A549 (cell line): ENCODE measurements around the gene MCM10. TPM values are rescaled to one million over a fixed set of nuclear protein-coding genes. Genes with fewer than 3 reads are reported as not detected.

Experiments
- ATAC-seq, 2 experiments: fragments of 200-7000 bp in 1 of 2; fragments of >200 bp in 1 of 2; cut with Nextera tagmentation in 1 of 2; cut with Tn5 transposase in 1 of 2; 3 replicates each; pipeline versions ENCODE4 v1.8.0 to v1.9.1; 2018 to 2020; ENCODE audit warnings: mild to moderate bottlenecking in 1 of 2, moderate library complexity in 1 of 2
- CTCF ChIA-PET: fragments of 300-600 bp; sonication (Branson Sonifier 250); formaldehyde crosslinking; extraction: SDS; loops from one replicate; lab custom pipeline; 2021; ENCODE audit warnings: antibody characterized with exemption, inconsistent platforms; lab: Yijun Ruan, JAX
- POLR2A ChIA-PET: fragments of 350-600 bp; formaldehyde crosslinking; extraction: SDS; loops from one replicate; lab custom pipeline; 2021; ENCODE audit warnings: antibody characterized with exemption, inconsistent platforms; lab: Yijun Ruan, JAX
- DNase-seq, 2 experiments: peaks; one replicate each; pipeline versions ENCODE4 v3.0.0 to v3.0.0-alpha.2; 2011 to 2016; ENCODE audit warnings: low read depth in 1 of 2, low spot score in 1 of 2
- FAIRE-seq: peaks from 2 replicates; lab custom pipeline; 2011; peaks lifted over from hg19 to GRCh38; lab: Jason Lieb, UNC
- H3K27ac ChIP-seq, 2 experiments: fragments of >200 bp; sonication (Bioruptor Twin); formaldehyde crosslinking; 3 replicates each; pipeline ENCODE4 v1.5.1; 2016 to 2017
- H3K4me1 ChIP-seq: fragments of >200 bp; sonication (Bioruptor Twin); formaldehyde crosslinking; 3 replicates; pipeline ENCODE4 v1.6.1; 2016
- H3K4me2 ChIP-seq: fragments of >200 bp; sonication (Bioruptor Twin); formaldehyde crosslinking; 3 replicates; pipeline ENCODE4 v1.6.1; 2016
- H3K4me3 ChIP-seq: fragments of >200 bp; sonication (Bioruptor Twin); formaldehyde crosslinking; 3 replicates; pipeline ENCODE4 v1.5.1; 2016
- H3K9me3 ChIP-seq: fragments of >200 bp; sonication (Bioruptor Twin); formaldehyde crosslinking; 3 replicates; pipeline ENCODE4 v1.6.1; 2016
- CHD4 ChIP-seq: fragments of 200-600 bp; sonication (generic); IDR thresholded peaks from 2 replicates; pipeline ENCODE4 v1.6.1; 2016; ENCODE audit warnings: antibody characterized with exemption, mild to moderate bottlenecking, borderline replicate concordance
- ESRRA ChIP-seq: fragments of 150-350 bp; IDR thresholded peaks from 2 replicates; pipeline ENCODE4 v1.6.1; 2014; ENCODE audit warnings: mild to moderate bottlenecking, low read length, borderline replicate concordance
- FOSB ChIP-seq: fragments of 250-450 bp; sonication (Bioruptor Pico); IDR thresholded peaks from 2 replicates; pipeline ENCODE4 v1.5.0; 2020; ENCODE audit warnings: mild to moderate bottlenecking, moderate library complexity
- HOXB5 ChIP-seq: fragments of 250-450 bp; sonication (Bioruptor Pico); IDR thresholded peaks from 2 replicates; pipeline ENCODE4 v1.5.0; 2020; ENCODE audit warnings: mild to moderate bottlenecking, moderate library complexity
- KDM5A ChIP-seq: fragments of 200-600 bp; sonication (generic); IDR thresholded peaks from 2 replicates; pipeline ENCODE4 v1.6.1; 2016; ENCODE audit warnings: antibody characterized with exemption, mild to moderate bottlenecking
- MYC ChIP-seq: IDR thresholded peaks from 2 replicates; pipeline ENCODE4 v1.6.1; 2012; ENCODE audit warnings: mild to moderate bottlenecking, inconsistent platforms, low read length, improper control_type of control experiment, borderline replicate concordance
- POLR2A ChIP-seq: IDR thresholded peaks from 2 replicates; pipeline ENCODE4 v1.6.1; 2012; ENCODE audit warnings: mild to moderate bottlenecking, low read length
- RCOR1 ChIP-seq: fragments of 150-350 bp; IDR thresholded peaks from 2 replicates; pipeline ENCODE4 v1.6.1; 2014; ENCODE audit warnings: antibody characterized with exemption, low read length, low read depth
- ZSCAN20 ChIP-seq: fragments of 250-450 bp; sonication (Bioruptor Pico); IDR thresholded peaks from 2 replicates; pipeline ENCODE4 v1.8.0; 2022; ENCODE audit warnings: mild to moderate bottlenecking, moderate library complexity
- WGBS: methylation state at CpG from one replicate; pipeline ENCODE4 v1.1.6; 2017; ENCODE audit errors: missing lambda C conversion rate; 5-methylcytosine and 5-hydroxymethylcytosine counted together
- polyA plus RNA-seq, 4 experiments: library from polyadenylated mRNA; depleted of rRNA in 3 of 4; stranded (reverse); fragments of >200 nt; fragmentation: RNase III in 1 of 4; extraction: RNeasy Plus Mini Kit Qiagen cat#74134 plus additional on column Dnase treatment in 1 of 4; gene quantifications; 2 replicates in 3 of 4; 3 replicates in 1 of 4; pipeline ENCODE4 v1.2.3, GENCODE V29; 2011 to 2017
- small RNA-seq, 6 experiments: library from RNA; depleted of rRNA; stranded (forward); fragments of <200 nt; gene quantifications; one replicate each; pipeline ENCODE3, GENCODE V24; 2012

MCM10 gene
- polyA plus RNA-seq, 2 of the 4 experiments (the other 2 are of a cell fraction): 24.3 to 24.4 TPM

DNA sequence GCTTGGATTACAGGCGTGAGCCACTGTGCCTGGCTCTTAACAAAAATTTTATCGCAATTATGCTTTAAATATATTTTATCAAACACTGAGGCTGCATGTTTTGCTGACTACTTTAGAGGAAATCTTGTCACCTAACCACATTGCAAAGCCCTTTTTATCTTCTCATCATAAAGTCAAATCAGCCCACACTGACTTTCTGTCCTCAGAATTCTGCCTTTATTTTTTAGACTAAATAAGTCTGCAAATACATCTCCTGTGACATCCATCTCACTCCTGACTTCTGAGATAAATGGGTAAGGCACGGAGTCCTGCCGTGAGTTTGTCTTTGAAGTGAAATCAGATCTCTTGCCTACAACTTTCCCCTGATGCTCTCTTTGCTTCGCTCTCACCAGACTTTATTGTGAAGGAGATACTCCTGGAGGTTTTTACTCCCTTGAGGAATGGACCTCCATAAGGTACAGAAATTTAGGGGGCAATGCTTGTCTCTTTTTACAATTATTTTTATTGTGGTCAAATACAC lies 96.3 kb downstream of the MCM10 start:
- TF ChIP-seq RCOR1 (no peak), ZSCAN20 (no peak), CHD4 (no peak), KDM5A (no peak), FOSB (no peak), POLR2A (no peak), HOXB5 (no peak), MYC (no peak), ESRRA (no peak)
- TF ChIP-seq, all 56 proteins: peak for 0
- no peak overlapping the region for H3K27ac ChIP-seq
- no peak for DNase-seq
- POLR2A ChIA-PET: no interaction called here
- no peaks in the 10 kb centered on the region for H3K4me1 ChIP-seq
- FAIRE-seq: no peak
- WGBS: 84% methylated on average over 5 of the region's 5 CpGs
- CTCF ChIA-PET: no interaction called here
- no peaks in the 10 kb centered on the region for H3K9me3 ChIP-seq
- ATAC-seq: no peak
- H3K4me3 ChIP-seq: no peak overlapping the region
- H3K4me2 ChIP-seq: no peak overlapping the region

Small RNA genes lying within 50 kb of the gene (small RNA-seq; reads per million reads assigned to genes)
- gene RNU6-6P: 0 to 2.3 (median 0.34) reads per million in 6 experiments

Other genes starting within 250 kb of the MCM10 start
- 0.58 and 0.63 TPM in 2 replicates for gene CCDC3, start 159.8 kb upstream of the MCM10 start, polyA plus RNA-seq (2011; rRNA removed)
- 0.73 to 0.94 TPM (median 0.79 TPM) in 3 replicates for gene CCDC3, start 159.8 kb upstream of the MCM10 start, polyA plus RNA-seq (2017; fragmentation: RNase III; extraction: RNeasy Plus Mini Kit Qiagen cat#74134 plus additional on column Dnase treatment)
- 24.3 and 33.2 TPM in 2 replicates for gene OPTN, start 61.4 kb upstream of the MCM10 start, polyA plus RNA-seq (2011; rRNA removed)
- 30.9 to 34.5 TPM (median 31.8 TPM) in 3 replicates for gene OPTN, start 61.4 kb upstream of the MCM10 start, polyA plus RNA-seq (2017; fragmentation: RNase III; extraction: RNeasy Plus Mini Kit Qiagen cat#74134 plus additional on column Dnase treatment)
- gene UCMA, start 72.8 kb downstream of the MCM10 start, polyA plus RNA-seq (2011; rRNA removed): not detected in 2 replicates
- not detected in 3 replicates for gene UCMA, start 72.8 kb downstream of the MCM10 start, polyA plus RNA-seq (2017; fragmentation: RNase III; extraction: RNeasy Plus Mini Kit Qiagen cat#74134 plus additional on column Dnase treatment)
- gene PHYH, start 138.5 kb downstream of the MCM10 start, polyA plus RNA-seq (2011; rRNA removed): 25.6 and 28.0 TPM in 2 replicates
- 26.3 to 28.3 TPM (median 26.6 TPM) in 3 replicates for gene PHYH, start 138.5 kb downstream of the MCM10 start, polyA plus RNA-seq (2017; fragmentation: RNase III; extraction: RNeasy Plus Mini Kit Qiagen cat#74134 plus additional on column Dnase treatment)
- 114 and 124 TPM in 2 replicates for gene SEPHS1, start 186.7 kb downstream of the MCM10 start, polyA plus RNA-seq (2011; rRNA removed)
- 71.4 to 82.5 TPM (median 78.6 TPM) in 3 replicates for gene SEPHS1, start 186.7 kb downstream of the MCM10 start, polyA plus RNA-seq (2017; fragmentation: RNase III; extraction: RNeasy Plus Mini Kit Qiagen cat#74134 plus additional on column Dnase treatment)